Endothelial cell of hepatic sinusoid (primary cell): ENCODE data around the gene XIRP1.

ENCODE experiments used
- in situ Hi-C: cut with HindIII; loops from 2 replicates; pipeline ENCODE4 v1.10.0; 2017; ENCODE audit warnings: low sequenced_read_pairs

Gene XIRP1

GRCh38 chr3:39188271-39189149 lies 3.9 kb downstream of the XIRP1 start:
- in situ Hi-C loops, result no loop called here

DNA sequence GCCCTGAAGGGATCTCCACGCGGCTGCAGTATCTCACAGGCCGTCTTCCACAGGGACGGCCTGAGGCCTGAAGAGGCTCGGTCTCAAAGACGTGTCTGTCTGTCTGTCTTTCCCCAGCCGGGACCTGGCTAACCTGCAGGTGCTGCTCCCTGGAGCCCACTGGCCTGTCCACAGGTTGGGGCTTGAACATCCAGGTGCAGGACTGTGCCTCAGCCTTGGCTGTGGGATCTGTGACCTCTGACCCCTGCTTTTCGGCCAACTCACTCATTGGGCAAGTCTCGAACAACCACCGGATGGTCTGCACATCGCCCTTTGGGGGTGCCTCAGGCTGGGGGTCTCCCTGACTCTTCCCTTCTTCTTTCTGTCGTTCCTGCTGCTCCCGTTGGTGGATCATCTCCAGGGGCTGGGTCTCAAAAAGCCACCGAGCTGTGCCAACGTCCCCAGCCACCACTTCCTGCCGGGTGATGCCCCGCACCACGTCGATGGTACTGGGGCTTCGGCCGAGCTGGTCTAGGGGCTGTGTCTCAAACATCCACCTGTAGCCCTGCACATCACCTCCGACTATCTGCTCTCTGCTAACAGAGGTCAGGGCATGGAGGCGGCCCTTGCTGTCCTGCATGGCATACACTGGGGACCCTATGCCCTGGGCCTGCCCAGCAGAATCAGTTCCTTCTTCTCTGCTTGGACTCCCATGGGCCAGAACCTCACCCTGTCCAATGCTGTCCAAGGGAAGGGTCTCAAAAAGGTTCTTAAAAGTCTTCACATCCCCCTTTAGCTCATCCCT lies 4.8 kb downstream of the XIRP1 start:
- in situ Hi-C loops, result no loop called here

GRCh38 chr3:39186692-39187151 lies 5.7 kb downstream of the XIRP1 start:
- in situ Hi-C loops, result no loop called here

DNA sequence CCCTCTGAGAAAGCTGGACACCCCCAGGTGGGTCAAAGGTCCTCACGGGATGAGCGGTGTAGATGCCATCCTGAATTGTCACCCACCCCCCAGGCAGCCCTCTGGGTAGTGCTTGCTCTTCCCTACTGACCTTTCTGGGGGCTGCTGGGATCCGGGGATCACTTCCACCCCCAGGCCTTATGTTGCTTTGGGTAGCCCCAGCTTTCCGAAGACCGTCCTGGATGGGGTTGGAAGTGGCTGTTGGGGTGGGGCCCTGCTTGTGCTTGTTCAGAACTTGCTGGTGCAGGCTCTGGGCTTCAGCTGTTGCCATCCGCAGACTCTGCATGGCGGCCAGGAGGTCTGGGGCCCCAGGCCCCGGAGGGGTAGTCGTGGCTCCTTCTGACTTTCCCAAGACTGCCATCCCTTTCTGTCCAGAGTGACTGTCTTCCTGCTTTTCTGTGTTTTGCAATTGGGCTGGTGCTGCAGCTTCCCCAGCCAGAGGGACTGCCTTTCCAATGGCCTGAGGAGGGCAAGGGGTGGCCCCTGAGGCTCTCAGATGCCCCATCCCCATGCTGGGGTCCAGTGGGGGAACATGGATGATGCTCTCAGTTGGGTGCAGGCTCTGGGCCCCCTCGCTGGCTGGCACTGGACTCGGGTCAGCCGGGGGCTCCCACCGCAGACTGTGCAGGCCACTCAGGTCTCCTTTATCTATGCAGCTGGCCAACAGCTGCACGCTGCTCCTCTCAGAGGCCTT lies 6.3 kb downstream of the XIRP1 start:
- in situ Hi-C loops, result no loop called here

DNA sequence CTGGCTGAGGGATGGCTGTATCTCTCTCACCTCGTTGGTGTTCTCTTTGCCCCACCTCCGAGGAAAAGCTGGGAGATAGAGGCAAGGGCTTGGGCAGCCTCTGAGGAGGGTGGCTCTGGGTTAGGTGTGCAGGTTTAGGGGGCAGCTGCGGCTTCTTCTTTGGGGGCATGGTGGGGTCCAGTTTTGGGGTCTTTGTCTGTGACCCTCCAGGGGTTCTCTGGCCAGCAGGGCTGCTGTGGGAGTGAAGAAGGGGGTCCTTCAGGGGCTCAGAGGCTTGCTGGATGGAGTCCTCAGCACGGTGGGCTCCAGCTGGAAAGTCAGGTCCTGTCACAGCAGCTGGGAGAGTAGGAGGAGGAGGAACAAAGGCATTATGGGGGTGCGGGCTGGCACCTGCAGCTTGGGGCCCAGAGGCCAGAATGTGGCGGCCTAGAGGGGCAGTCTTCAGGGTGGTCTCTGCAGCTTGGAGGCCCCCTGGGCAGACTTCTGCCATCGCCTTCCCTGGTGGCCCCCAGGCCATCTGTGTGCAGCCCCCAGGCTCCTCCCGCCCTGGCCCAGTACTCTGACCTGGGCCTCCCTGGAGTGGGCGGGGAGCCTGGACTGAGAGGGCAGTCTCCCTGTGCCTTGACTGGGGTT lies 7.0 kb downstream of the XIRP1 start:
- in situ Hi-C loops, result no loop called here

DNA sequence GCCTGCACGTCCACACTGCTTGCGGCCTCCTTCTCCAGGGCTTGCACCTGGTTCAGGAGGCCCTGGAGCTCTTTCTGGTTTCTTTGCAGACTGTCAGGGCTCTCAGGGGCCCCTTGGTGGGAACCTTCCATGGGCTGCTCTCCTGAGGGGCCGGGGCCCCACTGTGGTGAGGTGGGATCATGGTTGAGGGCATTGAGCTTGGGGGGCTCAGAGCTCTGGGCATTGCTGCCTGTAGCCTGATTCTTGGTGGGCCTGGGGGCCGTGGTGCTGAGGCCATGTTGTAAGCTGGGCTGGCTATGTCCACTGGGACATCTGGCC lies 7.5 kb downstream of the XIRP1 start:
- in situ Hi-C loops, result no loop called here

DNA sequence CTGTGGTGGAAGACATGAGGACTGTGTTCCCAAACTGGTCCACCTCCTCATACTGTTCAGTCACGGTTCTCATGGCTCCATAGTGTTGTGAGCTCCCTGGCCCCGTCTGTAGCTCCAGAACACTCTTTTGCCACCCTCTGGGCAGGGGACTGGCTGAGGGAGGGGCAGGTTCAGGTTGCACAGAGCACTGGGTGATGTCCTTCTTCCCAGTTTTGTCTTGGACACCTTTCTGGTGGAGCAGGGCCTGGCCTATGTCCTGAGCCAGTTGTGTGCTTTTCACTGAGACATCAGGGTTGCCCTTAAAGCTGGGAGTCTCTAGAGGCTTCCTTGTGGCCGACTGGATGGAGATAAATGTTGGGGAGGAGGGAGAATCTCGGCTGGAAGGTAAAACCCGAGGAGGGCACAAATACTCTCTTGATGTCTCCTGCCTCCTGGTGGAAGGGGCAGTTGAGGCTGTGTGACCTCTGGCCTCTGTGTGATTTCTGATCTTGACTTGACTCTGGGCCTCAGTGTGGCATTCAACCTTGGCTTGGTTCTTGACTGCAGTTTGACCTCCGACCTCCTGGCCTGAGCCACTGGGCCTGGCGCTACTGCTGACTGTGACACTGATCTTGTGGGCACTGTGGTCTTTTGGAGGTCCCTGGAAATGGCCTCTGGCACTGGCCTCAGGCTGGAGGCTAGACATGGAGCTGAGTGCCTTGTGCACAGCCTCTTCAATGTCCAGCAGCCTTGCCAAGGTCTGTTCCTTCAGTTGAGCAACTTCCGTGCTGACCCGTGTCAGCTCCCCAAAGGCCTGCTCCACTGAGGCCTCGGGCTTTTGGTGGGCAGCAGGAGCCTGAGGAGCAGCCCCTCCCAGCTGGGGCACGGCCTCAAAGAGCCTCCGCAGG lies 8.1 kb downstream of the XIRP1 start:
- in situ Hi-C loops, result no loop called here

DNA sequence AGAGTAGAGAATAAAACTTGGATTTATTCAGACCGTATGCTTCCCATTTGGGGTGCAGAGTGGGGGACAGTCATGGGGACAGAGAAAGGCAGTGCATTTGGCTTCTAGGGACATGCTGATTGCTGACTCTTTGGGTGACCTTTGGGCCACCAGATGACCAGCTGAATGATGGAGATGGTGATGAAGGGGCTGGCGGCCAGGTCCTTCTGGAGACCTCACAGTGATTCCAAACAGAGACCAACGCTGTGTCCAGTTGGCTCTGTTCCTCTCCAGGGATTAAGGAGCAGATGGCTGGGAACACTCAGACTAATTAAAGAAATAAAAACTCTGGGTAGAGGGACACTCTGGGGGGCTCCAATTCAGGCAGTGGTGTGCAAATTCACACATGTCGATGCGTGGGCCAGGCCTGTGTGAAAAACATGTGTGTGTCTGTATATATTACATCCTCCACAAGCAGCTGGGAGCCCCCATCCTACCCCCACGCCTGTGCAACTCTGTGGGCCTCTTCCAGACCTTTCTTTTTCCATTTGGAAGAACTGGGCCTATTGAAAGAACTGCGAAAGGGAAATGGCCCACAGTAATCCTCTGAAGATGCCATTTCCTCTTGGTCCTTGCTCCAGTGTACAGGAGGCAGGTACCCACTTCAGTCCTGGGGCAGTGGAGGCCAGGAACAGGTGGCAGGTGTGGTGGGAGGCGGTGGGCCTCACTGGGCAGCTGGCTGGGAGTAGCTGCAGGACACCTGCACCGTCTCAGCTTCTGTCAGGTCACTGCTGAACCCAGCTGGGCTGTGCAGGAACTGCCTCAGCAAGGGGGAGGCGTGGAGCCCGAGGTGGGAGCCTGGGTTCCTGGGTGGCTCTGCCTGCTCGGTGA lies 8.9 kb downstream of the XIRP1 start:
- in situ Hi-C loops, result no loop called here

GRCh38 chr3:39181408-39182335 lies 10.7 kb downstream of the XIRP1 start:
- in situ Hi-C loops, result no loop called here

- in situ Hi-C loops, result no loop called here
Measured at GRCh38 chr3:39180546-39181346, 11.6 kb downstream of the XIRP1 start.

DNA sequence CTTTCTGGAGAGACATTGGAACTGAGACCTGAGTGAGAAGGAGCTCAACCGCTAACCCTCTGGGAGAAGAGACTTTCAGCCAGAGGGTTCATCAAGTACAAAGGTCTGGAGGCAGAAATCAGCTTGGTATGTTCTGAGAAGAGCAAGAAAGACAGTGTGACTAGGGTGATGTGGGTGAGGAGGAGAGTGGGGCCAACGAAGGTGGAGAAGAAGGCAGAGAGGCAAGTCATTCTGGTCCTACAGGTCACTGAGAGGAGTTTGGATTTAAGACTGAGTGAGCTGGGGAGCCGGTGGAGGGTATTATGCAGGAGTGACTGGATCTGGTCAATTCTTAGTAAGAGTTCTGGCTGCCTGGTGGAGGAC lies 12.2 kb downstream of the XIRP1 start:
- in situ Hi-C loops, result no loop called here

GRCh38 chr3:39178553-39178952 lies 13.8 kb downstream of the XIRP1 start:
- in situ Hi-C loops, result no loop called here

DNA sequence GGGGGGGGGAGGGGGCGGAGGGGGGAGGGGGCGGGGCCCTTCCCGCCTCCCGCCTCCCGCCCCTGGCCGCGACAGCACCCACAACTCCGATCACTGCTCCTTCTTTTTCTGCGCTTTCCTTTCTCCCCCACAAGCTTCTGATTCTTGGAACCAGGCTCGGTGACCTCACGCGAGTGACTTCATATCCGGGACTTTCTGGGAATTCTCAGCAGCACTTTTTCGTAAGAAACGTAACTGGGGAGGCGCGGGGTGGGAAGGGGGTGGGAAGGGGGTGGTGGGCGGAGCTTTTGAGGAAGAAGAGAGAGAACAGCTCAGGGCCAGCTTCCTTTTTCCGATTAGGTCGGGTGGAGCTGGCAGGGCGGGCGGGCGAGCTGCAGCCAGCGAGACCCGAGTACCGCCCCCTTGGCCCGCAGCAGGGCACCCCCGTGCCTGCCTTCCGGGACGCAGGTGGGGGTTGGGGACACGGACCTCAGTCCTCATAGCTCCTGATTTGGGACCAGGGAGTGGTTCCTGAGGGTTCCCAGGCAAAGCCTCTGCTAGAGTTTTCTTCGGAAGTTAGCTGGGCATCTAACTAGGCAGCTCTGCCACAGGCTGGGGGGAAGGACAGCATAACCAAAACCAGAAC lies 14.6 kb downstream of the XIRP1 start:
- in situ Hi-C loops, result no loop called here

DNA sequence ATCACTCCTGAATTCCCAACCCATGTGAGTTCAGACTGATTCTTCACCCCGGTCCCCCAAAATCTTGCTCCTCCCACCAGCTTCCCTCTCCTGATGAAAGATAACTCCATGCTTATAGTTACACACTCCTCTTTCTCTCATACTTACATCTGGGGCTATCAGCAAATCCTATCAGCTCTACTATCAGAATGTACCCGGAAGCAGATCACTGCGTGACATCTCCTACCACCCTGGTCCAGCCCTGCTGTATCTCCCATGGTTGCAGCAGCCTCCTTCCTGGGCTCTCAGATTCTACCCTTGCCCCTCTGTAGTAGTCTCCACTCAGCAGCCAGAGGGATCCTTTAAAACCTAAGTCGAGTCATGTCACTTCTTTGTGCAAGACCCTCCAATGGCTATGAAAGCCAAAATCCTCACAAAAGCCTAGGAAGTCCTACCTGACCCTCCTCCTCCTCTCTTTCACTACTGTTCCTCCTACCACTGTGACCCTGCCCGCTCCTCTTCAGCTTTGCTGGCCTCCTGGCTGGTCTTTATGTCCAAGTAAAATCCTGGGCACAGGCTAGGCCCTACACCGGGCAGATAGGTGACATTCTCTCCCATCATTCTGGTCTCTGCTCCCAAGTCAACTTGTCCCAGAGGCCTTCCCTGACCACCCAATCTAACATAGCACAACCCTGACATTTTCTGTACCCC lies 16.2 kb downstream of the XIRP1 start:
- in situ Hi-C loops, result no loop called here

- in situ Hi-C loops, result no loop called here
Measured at GRCh38 chr3:39173318-39174125, 18.9 kb downstream of the XIRP1 start.
